NCI-H748 treated with DMSO at 0.1 percent for 48 hours (cell line): ENCODE results near the gene CPEB2.

Experiments used
- DNase-seq: peaks from one replicate; lab custom pipeline; 2025; lab: John Stamatoyannopoulos, UW

Gene CPEB2

GRCh38 chr4:15010038-15010585 lies 7.8 kb downstream of the CPEB2 start:
- DNase-seq, result no peak

GRCh38 chr4:15011166-15011565 lies 8.9 kb downstream of the CPEB2 start:
- DNase-seq, result no peak

GRCh38 chr4:15012017-15012788 lies 9.9 kb downstream of the CPEB2 start:
- DNase-seq, result no peak

GRCh38 chr4:15013585-15013984 lies 11.3 kb downstream of the CPEB2 start:
- DNase-seq, result no peak

GRCh38 chr4:15015170-15015569 lies 12.9 kb downstream of the CPEB2 start:
- no peak for DNase-seq

- no peak for DNase-seq
These were observed 16.1 kb downstream of the CPEB2 start for GRCh38 chr4:15018361-15018760.

GRCh38 chr4:15020502-15021286 lies 18.4 kb downstream of the CPEB2 start:
- DNase-seq, result no peak

GRCh38 chr4:15021311-15021710 lies 19.0 kb downstream of the CPEB2 start:
- no peak for DNase-seq

GRCh38 chr4:15021946-15022345 lies 19.7 kb downstream of the CPEB2 start:
- no peak for DNase-seq

GRCh38 chr4:15024386-15024785 lies 22.1 kb downstream of the CPEB2 start:
- no peak for DNase-seq

GRCh38 chr4:15025693-15026092 lies 23.4 kb downstream of the CPEB2 start:
- DNase-seq, result no peak

- DNase-seq, result no peak
These were observed 25.7 kb downstream of the CPEB2 start for GRCh38 chr4:15027921-15028435.

GRCh38 chr4:15031197-15031596 lies 28.9 kb downstream of the CPEB2 start:
- DNase-seq, result no peak

GRCh38 chr4:15031993-15032675 lies 29.9 kb downstream of the CPEB2 start:
- DNase-seq, result no peak

GRCh38 chr4:15034071-15034764 lies 31.9 kb downstream of the CPEB2 start:
- DNase-seq, result no peak

GRCh38 chr4:15035159-15035558 lies 32.9 kb downstream of the CPEB2 start:
- DNase-seq, result no peak

- no peak for DNase-seq
These were observed 35.8 kb downstream of the CPEB2 start for GRCh38 chr4:15037923-15038541.

- DNase-seq, result no peak
These were observed 38.7 kb downstream of the CPEB2 start for GRCh38 chr4:15040916-15041463.

GRCh38 chr4:15042529-15043167 lies 40.4 kb downstream of the CPEB2 start:
- no peak for DNase-seq

- no peak for DNase-seq
These were observed 40.9 kb downstream of the CPEB2 start for GRCh38 chr4:15043226-15043625.
